Suprapubic skin (tissue), 4 donors: ENCODE measurements around the gene LRRC8C. TPM values are rescaled to one million over a fixed set of nuclear protein-coding genes. Genes with fewer than 3 reads are reported as not detected.
"Not testable (repeated sequence)": the region's sequence is repeated elsewhere in the genome, so short reads cannot be mapped to it uniquely, and the experiment has no call there.

Experiments used
- DNase-seq, 2 donors: peaks; one replicate each; pipeline ENCODE4 v3.0.0-alpha.2; 2019; ENCODE audit warnings: low spot score in 2 of 2
- H3K27ac ChIP-seq: fragments of 200-600 bp; sonication (generic); one replicate; pipeline ENCODE4 v1.5.1; 2019
- H3K27me3 ChIP-seq: fragments of 200-600 bp; sonication (generic); one replicate; pipeline ENCODE4 v1.5.1; 2019
- H3K36me3 ChIP-seq: fragments of 200-600 bp; sonication (generic); one replicate; pipeline ENCODE4 v1.5.1; 2019
- H3K4me1 ChIP-seq: fragments of 200-600 bp; sonication (generic); one replicate; pipeline ENCODE4 v1.5.1; 2019
- H3K4me3 ChIP-seq: fragments of 200-600 bp; sonication (generic); one replicate; pipeline ENCODE4 v1.5.1; 2019; ENCODE audit warnings: mild to moderate bottlenecking
- H3K9me3 ChIP-seq: fragments of 200-600 bp; sonication (generic); one replicate; pipeline ENCODE4 v1.5.1; 2019
- CTCF ChIP-seq, 2 donors: fragments of 200-600 bp in 1 of 2; fragments of 450-650 bp in 1 of 2; sonication (generic) in 1 of 2; IDR thresholded peaks; one replicate each; pipeline ENCODE4 v1.5.1; 2016 to 2019; ENCODE audit warnings: antibody characterized with exemption in 2 of 2, mild to moderate bottlenecking in 1 of 2, moderate library complexity in 1 of 2
- EP300 ChIP-seq: sonication (generic); formaldehyde crosslinking; IDR thresholded peaks from one replicate; pipeline ENCODE4 v1.6.1; 2017; ENCODE audit warnings: antibody characterized with exemption
- POLR2A ChIP-seq, 2 donors: fragments of 450-650 bp; IDR thresholded peaks; one replicate each; pipeline ENCODE4 v1.6.1; 2017; ENCODE audit warnings: antibody characterized with exemption in 2 of 2, mild to moderate bottlenecking in 2 of 2, moderate library complexity in 2 of 2
- POLR2AphosphoS5 ChIP-seq, 3 donors: sonication (generic); formaldehyde crosslinking; IDR thresholded peaks; one replicate each; pipeline ENCODE4 v1.6.1; 2017; ENCODE audit warnings: antibody characterized with exemption in 3 of 3
- WGBS: methylation state at CpG from one replicate; pipeline ENCODE4 v1.1.5; 2018; 5-methylcytosine and 5-hydroxymethylcytosine counted together
- total RNA-seq, 4 donors: library from RNA; depleted of rRNA; stranded (reverse); fragments of >200 nt; gene quantifications; one replicate each; pipeline ENCODE4 v1.1.0, GENCODE V29; 2016

Gene LRRC8C
- total RNA-seq, 4 donors from 2014 or later, result 6.2 to 10.4 (median 9.1) TPM

DNA sequence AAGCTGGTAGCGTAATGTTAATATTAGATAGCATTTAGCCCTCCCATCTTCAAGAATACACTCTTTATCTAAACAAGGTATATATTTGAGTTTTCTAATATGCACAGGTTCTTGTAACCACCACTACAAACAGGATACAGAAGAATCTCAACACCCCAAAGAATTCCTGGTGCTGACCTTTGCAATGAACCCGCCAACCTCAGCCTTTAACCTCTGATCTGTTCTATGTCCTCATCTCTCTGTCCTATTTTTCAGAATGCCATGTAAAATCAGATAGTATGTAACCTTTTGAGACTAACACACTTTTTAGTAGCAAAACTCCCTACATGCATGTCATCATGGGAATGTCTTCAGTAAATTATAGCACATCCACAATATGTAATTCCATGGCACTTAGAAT is 71.1 kb downstream of the LRRC8C start:
- 89% methylated on average over 2 of the region's 2 CpGs for whole genome bisulfite sequencing
- Histone ChIP-seq H3K27me3 (no peaks in the 10 kb centered on the region), H3K9me3 (no peaks in the 10 kb centered on the region), H3K4me1 (no peaks in the 10 kb centered on the region), H3K4me3 (no peak overlapping the region), H3K36me3 (no peaks in the 10 kb centered on the region), H3K27ac (no peak overlapping the region)
- no peak for DNase-seq
- TF ChIP-seq POLR2A (IDR thresholded peaks at IDR 0.05) (no peak), CTCF (IDR thresholded peaks at IDR 0.05) (no peak), EP300 (no peak), POLR2AphosphoS5 (IDR thresholded peaks at IDR 0.05) (no peak)

DNA sequence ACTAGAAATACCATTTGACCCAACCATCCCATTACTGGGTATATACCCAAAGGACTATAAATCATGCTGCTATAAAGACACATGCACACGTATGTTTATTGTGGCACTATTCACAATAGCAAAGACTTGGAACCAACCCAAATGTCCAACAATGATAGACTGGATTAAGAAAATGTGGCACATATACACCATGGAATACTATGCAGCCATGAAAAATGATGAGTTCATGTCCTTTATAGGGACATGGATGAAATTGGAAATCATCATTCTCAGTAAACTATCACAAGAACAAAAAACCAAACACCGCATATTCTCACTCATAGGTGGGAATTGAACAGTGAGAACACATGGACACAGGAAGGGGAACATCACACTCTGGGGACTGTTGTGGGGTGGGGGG is 72.0 kb downstream of the LRRC8C start:
- not testable (repeated sequence) for H3K36me3 ChIP-seq, DNase-seq, H3K27ac ChIP-seq, H3K9me3 ChIP-seq, H3K4me3 ChIP-seq, H3K4me1 ChIP-seq, H3K27me3 ChIP-seq
- 100% methylated on average over 1 of the region's 2 CpGs for WGBS

- no peak for DNase-seq
These were observed 73.2 kb downstream of the LRRC8C start for GRCh38 chr1:89705901-89706699.

GRCh38 chr1:89706700-89707012 is 73.7 kb downstream of the LRRC8C start:
- H3K4me1 ChIP-seq, result no peaks in the 10 kb centered on the region
- no peaks in the 10 kb centered on the region for H3K27me3 ChIP-seq
- H3K9me3 ChIP-seq, result no peaks in the 10 kb centered on the region
- TF ChIP-seq CTCF (IDR thresholded peaks at IDR 0.05) (no peak), EP300 (no peak), POLR2A (IDR thresholded peaks at IDR 0.05) (no peak), POLR2AphosphoS5 (IDR thresholded peaks at IDR 0.05) (no peak)
- H3K27ac ChIP-seq, result no peak overlapping the region
- no peak for DNase-seq
- H3K36me3 ChIP-seq, result no peaks in the 10 kb centered on the region
- no peak overlapping the region for H3K4me3 ChIP-seq

More at GRCh38 chr1:89705901-89706699, 73.2 kb downstream of the LRRC8C start:
- TF ChIP-seq POLR2AphosphoS5 (IDR thresholded peaks at IDR 0.05) (no peak), POLR2A (IDR thresholded peaks at IDR 0.05) (no peak), EP300 (no peak), CTCF (IDR thresholded peaks at IDR 0.05) (no peak)
- H3K4me1 ChIP-seq, result no peaks in the 10 kb centered on the region
- H3K4me3 ChIP-seq, result no peak overlapping the region
- no peaks in the 10 kb centered on the region for H3K27me3 ChIP-seq
- H3K27ac ChIP-seq, result no peak overlapping the region
- WGBS, result 76% methylated on average over 6 of the region's 6 CpGs
- no peaks in the 10 kb centered on the region for H3K36me3 ChIP-seq
- H3K9me3 ChIP-seq, result no peaks in the 10 kb centered on the region

DNA sequence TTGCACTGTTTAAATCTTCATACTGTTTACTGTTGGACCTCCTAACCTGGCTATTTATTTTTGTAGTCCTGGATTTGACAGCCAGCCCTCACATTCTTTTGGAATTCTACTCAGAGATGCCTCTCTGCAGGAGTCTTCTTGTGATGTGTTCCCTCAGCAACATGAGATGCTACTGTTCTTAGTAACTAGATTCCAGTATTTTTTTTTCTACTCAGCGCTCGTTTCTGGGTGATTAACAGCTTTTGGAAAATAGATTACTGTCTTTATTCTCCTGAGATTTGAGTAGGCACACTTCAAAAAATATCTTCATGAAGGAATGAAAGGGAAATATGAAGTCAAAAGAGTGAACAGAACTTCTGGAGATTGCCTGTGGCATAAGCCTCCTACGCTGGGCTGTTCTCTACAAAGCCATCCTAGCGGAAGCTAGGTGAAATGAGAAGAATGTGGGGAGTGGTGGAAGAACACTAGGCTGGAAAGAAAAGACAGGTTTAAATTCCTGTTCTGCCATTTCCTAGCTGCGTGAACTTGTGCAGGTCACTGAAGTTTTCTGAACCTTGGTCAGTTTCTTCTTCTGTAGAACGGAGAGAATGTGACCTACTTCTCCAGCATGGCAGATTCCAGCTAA is 75.9 kb downstream of the LRRC8C start:
- WGBS, result 79% methylated on average over 6 of the region's 6 CpGs
- H3K9me3 ChIP-seq, result no peaks in the 10 kb centered on the region
- H3K4me1 ChIP-seq, result no peaks in the 10 kb centered on the region
- peaks cover 16% of the 10 kb centered on the region for H3K36me3 ChIP-seq
- H3K27ac ChIP-seq, result no peak overlapping the region
- no peak for TF ChIP-seq CTCF (IDR thresholded peaks at IDR 0.05)
- H3K27me3 ChIP-seq, result no peaks in the 10 kb centered on the region
- no peak for DNase-seq
- H3K4me3 ChIP-seq, result no peak overlapping the region
